Hematopoietic multipotent progenitor cell (in vitro differentiated cells): Measurements from ENCODE around the gene RTN4RL1. TPM values are rescaled to one million over a fixed set of nuclear protein-coding genes. Genes with fewer than 3 reads are reported as not detected.

Experiments used
- DNase-seq, 3 donors: peaks; one replicate each; pipeline ENCODE4 v3.0.0-alpha.2; 2011 to 2015; ENCODE audit warnings: low read depth in 2 of 3, low spot score in 2 of 3
- total RNA-seq: library from RNA; depleted of rRNA; stranded (reverse); fragments of >200 nt; gene quantifications from one replicate; pipeline ENCODE4 v1.2.3, GENCODE V29; 2012

RTN4RL1 gene
- total RNA-seq, 1 donor, result 1.6 TPM

DNA sequence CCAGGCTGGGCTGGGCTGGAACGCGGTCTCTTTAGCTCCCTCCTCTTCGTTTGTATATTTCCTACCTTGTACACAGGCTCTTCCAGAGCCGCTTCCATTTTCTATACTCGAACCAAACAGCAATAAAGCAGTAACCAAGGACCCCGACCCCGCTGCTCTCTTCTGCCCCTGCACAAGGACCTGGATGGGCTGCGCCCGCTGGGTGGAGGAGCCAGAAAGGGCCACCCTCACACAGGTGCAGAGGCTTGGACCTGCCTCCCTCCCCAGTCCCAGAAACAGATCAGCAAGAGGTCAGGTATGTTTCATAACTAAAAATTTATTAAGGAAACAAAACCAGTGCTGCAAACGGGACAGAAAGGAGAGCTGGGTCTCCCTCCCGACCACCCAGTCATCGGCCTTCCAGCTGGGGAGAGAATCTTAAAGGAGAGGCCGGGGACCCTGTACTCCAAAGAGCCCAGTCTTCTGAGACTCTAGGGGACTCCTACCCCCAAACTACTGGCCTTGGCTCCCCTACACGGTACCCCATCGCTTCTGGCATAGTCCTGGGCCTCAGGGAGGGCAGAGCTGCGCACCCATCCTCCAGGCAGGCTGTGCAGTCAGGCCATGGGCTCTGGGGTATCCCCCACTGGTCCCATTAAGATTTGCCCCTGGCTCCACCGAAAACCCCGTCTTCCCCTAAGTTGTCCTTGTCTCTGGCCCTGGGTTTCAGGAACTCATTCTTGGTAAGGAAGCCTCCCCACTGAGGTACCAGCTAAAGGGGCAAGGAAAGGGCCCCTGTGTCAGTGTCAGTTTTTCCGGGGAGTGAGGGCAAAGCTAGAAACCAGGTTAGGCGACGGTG, 34.6 kb upstream of the RTN4RL1 start:
- no peak for DNase-seq

DNA sequence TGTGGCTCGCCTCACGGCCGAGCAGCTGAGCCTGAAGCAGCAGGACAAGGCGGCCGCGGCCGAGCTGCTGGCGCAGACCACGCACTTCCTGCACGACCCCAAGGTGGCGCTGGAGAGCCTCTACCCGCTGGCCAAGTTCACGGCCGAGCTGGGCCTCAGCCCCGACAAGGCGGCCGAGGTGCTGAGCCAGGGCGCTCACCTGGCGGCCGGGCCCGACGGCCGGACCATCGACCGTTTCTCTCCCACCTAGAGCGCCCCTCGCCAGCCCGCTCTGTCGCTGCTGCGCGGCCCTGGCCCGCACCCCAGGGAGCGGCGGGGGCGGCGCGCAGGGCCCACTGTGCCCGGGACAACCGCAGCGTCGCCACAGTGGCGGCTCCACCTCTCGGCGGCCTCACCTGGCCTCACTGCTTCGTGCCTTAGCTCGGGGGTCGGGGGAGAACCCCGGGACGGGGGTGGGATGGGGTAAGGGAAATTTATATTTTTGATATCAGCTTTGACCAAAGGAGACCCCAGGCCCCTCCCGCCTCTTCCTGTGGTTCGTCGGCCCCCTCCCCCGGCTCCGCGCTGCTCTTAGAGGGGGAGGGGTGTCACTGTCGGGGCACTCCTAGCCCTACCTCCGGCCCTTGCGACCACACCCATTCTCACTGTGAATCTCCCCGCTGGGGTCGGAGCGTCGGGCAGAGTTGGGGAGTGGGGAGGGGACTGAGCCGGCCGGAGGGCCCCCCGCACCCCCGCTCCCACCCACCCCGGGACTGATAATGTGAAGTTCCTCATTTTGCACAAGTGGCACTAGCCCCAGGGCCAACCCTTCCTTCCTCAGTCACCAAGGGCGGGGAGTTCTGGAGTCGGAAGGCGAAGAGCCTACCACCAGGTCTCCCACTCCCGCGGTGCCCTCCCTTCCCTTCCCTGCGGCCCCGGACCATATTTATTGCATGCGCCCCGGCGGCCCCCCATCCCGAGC, 33.7 kb upstream of the RTN4RL1 start:
- DNase-seq, result peak in 2 of 3 donors; percentile 81 to 86

DNA sequence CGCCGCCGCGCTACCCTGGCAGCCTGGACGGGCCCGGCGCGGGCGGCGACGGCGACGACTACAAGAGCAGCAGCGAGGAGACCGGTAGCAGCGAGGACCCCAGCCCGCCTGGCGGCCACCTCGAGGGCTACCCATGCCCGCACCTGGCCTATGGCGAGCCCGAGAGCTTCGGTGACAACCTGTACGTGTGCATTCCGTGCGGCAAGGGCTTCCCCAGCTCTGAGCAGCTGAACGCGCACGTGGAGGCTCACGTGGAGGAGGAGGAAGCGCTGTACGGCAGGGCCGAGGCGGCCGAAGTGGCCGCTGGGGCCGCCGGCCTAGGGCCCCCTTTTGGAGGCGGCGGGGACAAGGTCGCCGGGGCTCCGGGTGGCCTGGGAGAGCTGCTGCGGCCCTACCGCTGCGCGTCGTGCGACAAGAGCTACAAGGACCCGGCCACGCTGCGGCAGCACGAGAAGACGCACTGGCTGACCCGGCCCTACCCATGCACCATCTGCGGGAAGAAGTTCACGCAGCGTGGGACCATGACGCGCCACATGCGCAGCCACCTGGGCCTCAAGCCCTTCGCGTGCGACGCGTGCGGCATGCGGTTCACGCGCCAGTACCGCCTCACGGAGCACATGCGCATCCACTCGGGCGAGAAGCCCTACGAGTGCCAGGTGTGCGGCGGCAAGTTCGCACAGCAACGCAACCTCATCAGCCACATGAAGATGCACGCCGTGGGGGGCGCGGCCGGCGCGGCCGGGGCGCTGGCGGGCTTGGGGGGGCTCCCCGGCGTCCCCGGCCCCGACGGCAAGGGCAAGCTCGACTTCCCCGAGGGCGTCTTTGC, 32.8 kb upstream of the RTN4RL1 start:
- DNase-seq, result no peak

DNA sequence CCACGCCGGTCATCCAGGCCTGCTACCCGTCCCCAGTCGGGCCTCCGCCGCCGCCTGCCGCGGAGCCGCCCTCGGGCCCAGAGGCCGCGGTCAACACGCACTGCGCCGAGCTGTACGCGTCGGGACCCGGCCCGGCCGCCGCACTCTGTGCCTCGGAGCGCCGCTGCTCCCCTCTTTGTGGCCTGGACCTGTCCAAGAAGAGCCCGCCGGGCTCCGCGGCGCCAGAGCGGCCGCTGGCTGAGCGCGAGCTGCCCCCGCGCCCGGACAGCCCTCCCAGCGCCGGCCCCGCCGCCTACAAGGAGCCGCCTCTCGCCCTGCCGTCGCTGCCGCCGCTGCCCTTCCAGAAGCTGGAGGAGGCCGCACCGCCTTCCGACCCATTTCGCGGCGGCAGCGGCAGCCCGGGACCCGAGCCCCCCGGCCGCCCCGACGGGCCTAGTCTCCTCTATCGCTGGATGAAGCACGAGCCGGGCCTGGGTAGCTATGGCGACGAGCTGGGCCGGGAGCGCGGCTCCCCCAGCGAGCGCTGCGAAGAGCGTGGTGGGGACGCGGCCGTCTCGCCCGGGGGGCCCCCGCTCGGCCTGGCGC, 32.1 kb upstream of the RTN4RL1 start:
- no peak for DNase-seq

- DNase-seq, result peak; percentile 41 to 62 (median 42)
Measured at GRCh38 chr17:2056206-2057174, 31.4 kb upstream of the RTN4RL1 start.

DNA sequence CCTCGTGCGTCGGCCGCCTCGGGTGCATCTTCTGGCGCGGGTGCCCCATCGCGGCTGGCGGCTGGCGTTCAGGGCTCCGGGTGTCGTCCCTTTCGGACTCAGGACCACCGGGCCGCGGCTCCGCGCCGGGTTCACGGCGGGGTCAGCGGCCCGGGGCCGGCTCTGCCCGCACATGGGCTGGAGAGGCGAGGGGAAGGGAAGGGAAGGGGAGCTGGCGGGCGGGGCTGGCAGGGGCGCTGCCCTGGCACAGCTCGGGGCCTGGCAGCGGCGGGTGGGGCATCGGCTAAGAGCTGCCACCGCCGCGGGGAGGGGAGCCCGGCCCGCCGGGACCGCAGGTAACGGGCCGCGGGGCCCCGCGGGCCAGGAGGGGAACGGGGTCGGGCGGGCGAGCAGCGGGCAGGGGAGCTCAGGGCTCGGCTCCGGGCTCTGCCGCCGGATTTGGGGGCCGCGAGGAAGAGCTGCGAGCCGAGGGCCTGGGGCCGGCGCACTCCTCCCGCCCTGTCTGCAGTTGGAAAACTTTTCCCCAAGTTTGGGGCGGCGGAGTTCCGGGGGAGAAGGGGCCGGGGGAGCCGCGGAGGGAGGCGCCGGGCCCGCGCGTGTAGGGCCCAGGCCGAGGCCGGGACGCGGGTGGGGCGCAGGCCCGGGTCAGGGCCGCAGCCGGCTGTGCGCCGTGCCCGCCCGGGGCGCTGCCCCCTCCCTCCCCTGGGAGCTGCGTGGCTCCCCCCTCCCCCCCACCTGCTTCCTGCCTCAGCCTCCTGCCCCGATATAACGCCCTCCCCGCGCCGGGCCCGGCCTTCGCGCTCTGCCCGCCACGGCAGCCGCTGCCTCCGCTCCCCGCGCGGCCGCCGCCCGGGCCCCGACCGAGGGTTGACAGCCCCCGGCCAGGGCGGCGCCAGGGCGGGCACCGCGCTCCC, 30.4 kb upstream of the RTN4RL1 start:
- DNase-seq, result no peak

GRCh38 chr17:2054512-2055291, 29.6 kb upstream of the RTN4RL1 start, which contains the start of gene HIC1:
HIC1 (plus strand) TSS chr17:2055103; CDS start chr17:2056691, 1,588 bp downstream.
- peak; percentile 56 to 73 (median 72) for DNase-seq

- DNase-seq, result no peak
Measured at GRCh38 chr17:2054262-2054511, 29.1 kb upstream of the RTN4RL1 start.

DNA sequence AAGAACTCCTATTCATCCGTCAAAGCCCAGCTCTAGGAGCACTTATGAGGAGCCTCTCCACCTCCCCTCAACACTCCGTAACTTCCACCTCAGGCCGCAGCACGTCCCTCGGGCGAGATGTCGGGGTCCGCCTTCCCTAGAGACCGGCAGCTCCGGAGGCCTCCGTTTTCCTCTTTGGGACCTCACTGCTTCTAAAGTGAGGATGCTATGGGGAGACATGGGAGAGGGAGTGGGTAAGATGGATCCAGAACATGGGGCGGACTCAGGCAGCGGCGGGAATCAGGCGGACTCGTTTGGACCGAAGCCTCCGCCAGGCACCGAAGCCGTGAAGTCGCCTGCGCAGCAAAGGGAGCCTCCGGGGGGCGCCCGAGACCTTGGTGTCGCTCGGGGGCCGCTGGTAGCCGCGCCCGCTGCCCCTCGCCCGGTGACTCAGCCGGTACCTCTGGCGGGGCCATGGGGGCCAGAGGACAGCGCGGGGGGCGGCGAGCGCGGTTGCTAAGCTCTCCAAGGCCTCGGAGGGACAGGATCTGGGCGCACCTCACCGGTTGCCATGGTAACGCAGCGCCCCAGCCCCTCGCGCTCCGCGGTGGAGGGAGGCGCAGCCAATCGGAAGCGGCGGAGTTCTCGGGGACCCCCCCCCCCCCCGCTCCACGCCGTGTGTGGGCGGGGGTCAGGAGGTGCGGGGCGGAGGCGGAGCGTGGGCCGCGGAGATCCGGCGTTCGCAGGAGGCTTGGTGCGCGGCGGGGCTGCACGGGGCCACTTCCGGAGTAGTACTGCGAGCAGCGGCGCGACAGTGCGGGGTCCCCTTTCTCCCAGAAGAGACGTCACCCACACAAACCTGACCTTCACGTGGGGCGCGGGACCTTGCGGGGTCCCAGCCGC, 28.5 kb upstream of the RTN4RL1 start:
- DNase-seq, result peak; percentile 72 to 86 (median 81)

DNA sequence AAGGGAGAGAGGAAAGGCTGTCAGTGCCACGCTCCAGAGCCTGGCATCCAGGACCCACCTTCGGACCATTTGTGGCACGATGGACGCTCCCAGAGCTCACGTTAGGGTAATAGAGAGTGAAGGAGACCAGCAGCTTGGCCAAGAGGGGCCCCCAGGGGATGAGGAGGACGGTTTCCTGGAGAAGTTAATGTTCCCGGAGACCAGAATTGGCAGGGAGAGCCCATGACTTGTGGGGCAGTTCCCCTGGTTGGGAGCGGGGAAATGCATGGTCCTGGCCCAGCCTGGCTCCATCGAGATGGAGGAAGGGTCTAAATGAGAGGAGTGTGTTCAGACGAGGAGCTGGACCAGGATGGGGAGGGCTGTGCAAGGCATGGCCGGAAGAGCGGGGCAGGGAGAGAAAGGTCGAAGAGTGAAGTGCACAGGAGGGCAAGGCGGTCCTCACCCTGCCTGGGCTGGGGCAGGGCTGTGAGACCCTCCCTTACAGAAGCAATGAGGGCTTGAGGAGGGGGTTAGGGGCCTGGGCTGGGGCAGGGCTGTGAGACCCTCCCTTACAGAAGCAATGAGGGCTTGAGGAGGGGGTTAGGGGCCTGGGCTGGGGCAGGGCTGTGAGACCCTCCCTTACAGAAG, 26.9 kb upstream of the RTN4RL1 start:
- no peak for DNase-seq

DNA sequence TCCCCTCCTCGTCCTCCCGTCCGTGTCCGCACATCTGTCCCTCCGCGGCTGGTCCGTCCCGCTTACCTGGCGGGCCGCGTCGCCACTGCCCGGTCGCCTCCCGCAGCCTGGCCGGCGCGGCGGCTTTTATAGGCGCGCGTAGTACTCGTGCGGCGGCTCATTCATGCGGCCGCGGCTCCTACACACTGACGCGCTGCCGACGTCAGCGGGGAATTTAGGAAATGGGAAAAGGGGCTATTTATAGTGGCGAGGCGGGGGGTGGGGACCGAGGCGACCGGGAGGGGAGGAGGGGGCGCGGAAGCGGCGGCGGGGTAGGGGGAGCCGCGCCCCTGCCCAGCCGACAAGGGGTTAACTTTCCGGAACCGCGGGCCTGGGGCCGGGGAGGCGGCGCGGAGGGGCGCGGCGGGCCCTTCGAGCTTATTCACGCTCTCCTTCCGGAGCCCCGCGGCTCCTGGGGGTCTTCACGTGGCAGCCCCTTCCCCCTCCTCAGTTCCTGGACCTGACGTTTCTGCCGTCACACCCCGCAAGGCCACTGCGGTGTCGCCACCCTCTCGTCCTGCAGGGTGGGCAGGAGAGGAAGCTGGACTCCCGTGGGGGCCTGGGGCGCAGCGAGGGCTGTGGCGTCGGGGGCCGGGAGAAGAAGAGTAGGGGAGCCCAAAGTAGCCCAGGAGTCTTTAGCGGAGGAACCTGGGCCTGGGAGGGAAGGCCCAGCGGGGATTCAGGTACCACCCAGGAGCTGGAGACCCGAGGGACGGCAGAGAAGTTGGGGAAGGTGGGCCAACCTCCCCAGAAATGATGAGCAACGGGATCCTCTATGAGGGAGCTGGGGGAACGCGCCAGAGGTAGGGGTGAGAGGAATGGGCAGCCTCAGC, 26.2 kb upstream of the RTN4RL1 start:
- DNase-seq, result no peak

DNA sequence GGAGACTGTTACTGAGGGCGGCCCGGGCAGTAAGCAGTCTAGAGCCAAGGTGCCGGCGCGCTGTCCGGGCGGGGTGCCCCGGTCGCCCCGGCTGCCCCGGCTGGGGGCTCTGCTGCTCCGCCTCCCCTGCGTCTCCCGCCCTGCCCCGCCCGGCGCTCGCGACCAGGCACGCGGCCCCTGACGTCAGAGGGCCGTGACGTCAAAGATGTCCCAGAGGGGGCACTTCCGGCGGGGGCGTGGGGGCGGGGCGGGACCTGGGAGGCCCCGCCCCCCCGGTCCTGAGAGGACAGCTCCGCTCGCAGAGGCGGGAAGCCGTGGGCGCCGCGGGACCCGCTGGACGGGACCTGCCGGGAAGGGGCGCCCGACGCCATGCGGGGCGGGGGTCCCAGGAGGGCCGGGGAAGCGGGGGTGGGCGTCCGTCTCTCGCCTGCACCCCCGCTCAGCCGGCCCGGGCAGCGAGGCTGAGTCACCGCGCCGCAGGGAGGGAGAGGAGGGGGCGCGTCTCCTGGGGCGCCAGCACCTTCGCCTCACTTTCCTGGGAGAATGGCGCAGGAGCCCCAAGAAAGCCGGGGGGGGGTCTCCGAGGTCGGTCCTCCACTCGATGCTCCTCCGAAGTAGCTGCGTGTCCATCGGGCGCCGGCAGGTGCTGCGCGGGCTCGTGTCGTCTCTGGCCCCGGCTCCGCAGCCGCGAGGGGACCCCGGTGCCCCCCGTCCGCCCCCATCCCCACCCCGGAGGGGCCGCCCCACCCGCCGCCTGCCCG, 25.3 kb upstream of the RTN4RL1 start:
- peak; percentile 69 to 76 (median 76) for DNase-seq

DNA sequence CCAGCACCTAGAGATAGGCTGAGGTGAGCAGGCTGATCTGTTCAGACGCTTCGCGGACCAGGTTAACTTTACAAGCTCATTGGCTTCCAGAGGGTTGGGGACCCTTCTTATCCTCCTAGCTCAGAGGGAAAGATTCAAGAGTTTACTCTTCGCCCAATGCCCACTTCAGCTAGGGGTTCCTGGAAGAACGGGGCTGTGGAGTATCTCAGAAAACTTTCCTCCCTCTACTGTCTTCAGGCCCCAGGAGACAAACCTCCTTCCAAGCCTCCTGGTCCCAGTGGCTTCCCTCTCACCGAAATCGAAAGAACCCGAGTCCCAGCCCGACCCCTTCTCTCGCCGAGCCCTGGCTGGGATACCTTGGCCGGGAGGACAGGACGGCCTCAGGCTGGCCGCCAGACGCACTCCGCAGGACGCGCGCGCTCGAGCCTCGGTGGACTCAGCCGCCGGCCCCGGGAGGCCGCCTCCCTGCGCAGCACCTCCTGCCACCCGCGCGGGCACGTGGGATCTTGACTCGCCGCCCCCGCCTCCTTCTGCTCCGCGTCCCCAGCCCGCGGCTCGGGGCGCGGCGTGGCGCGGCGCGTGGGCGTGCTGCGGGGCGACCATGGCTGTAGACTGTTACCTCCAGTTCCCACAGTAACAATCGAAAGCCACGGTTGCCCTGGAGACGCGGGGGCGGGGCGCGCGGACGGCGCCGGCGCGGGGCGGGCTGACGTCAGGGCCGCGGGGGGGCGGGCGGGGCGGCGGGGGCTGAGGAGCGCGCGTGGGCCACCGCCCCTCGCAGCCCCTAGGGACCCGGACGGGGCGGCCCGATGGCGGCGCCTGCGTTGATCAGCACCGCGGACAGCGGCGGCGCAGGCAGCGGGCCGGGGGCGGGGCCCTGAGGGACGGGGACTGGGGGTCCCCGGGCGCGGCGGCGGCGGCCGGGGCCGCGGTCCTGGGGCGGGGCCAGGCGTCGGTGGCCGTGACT, 24.5 kb upstream of the RTN4RL1 start:
- peak; percentile 84 to 86 (median 85) for DNase-seq
